ENCODE results near the gene MYOZ3. TPM values are rescaled to one million over a fixed set of nuclear protein-coding genes. Genes with fewer than 3 reads are reported as not detected.

Gene MYOZ3
- total and polyA plus RNA-seq, 2 donors (not counting 1 experiment from before 2014, with no cell fraction given) = 0.04 TPM; not detected in 1

GRCh38 chr5:150661821-150662596 lies 958 bp downstream of the MYOZ3 start:
- Mint-ChIP-seq H3K27ac (no peak overlapping the region), H3K4me1 (peaks cover 8% of the 10 kb centered on the region), H3K9me3 (ENCODE audit: insufficient read depth) (no peaks in the 10 kb centered on the region), H3K4me3 (no peak overlapping the region), H3K27me3 (peaks cover 19% of the 10 kb centered on the region)
- ATAC-seq (ENCODE audit: low read depth) = no peak
- H3K36me3 ChIP-seq (replicated peaks in 1 of 2; ENCODE audit: control extremely low read depth in 1 of 2, control insufficient read depth in 1 of 2, extremely low read depth in 1 of 2, insufficient read depth in 2 of 2, low read length in 1 of 2) = no peaks in the 10 kb centered on the region
- no peak overlapping the region for H3K4me2 ChIP-seq (replicated peaks; ENCODE audit: low read depth, low read length, poor library complexity, severe bottlenecking)
- CTCF ChIA-PET = interaction anchor here (1.0 to 1.5 kb wide), 2 partner anchors 39 to 102 kb away, joined by 3 to 5 read pairs; partner anchors contain the start of gene RBM22
- no peaks in the 10 kb centered on the region for H3K9me3 ChIP-seq (ENCODE audit: control extremely low read depth in 1 of 3, control insufficient read depth in 2 of 3, insufficient read depth in 1 of 3, low read length in 2 of 3)
- no peaks in the 10 kb centered on the region for H3K79me2 ChIP-seq (ENCODE audit: control insufficient read depth, insufficient read depth, low read length)
- H2AFZ ChIP-seq (ENCODE audit: insufficient read depth, low read depth, low read length, poor library complexity, severe bottlenecking) = no peak overlapping the region
- DNase-seq = no peak
- peaks cover 4 to 8% of the 10 kb centered on the region in 2 donors for H3K4me1 ChIP-seq (ENCODE audit: control insufficient read depth in 2 of 2, insufficient read depth in 2 of 2, low read length in 2 of 2)
- H4K20me1 ChIP-seq (ENCODE audit: control insufficient read depth, insufficient read depth, low read length, poor library complexity, severe bottlenecking) = no peaks in the 10 kb centered on the region
- no peak overlapping the region for H3K9ac ChIP-seq (ENCODE audit: low read length)
- peaks cover 0 to 12% (median 0%) of the 10 kb centered on the region in 4 experiments for H3K27me3 ChIP-seq (replicated peaks in 1 of 4; ENCODE audit: control extremely low read depth in 1 of 4, control insufficient read depth in 3 of 4, insufficient read depth in 4 of 4, low read length in 3 of 4)
- H3K27ac ChIP-seq (ENCODE audit: low read length in 2 of 2) = no peak overlapping the region
- POLR2A ChIA-PET = interaction anchor here (0.6 kb wide), 1 partner anchor 704 kb away, joined by 4 read pairs; no protein-coding TSS in a partner anchor
- no peak overlapping the region for H3K4me3 ChIP-seq (ENCODE audit: control extremely low read depth in 1 of 5, extremely low read depth in 1 of 5, insufficient read depth in 1 of 5, low read depth in 2 of 5, low read length in 4 of 5)
- no peak for TF ChIP-seq EZH2 (IDR thresholded peaks at IDR 0.05; ENCODE audit: borderline replicate concordance, insufficient read depth, low read depth, low read length, poor library complexity, severe bottlenecking)
- TF ChIP-seq, protein P1, sequence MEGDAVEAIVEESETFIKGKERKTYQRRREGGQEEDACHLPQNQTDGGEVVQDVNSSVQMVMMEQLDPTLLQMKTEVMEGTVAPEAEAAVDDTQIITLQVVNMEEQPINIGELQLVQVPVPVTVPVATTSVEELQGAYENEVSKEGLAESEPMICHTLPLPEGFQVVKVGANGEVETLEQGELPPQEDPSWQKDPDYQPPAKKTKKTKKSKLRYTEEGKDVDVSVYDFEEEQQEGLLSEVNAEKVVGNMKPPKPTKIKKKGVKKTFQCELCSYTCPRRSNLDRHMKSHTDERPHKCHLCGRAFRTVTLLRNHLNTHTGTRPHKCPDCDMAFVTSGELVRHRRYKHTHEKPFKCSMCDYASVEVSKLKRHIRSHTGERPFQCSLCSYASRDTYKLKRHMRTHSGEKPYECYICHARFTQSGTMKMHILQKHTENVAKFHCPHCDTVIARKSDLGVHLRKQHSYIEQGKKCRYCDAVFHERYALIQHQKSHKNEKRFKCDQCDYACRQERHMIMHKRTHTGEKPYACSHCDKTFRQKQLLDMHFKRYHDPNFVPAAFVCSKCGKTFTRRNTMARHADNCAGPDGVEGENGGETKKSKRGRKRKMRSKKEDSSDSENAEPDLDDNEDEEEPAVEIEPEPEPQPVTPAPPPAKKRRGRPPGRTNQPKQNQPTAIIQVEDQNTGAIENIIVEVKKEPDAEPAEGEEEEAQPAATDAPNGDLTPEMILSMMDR (IDR thresholded peaks at IDR 0.05) = no peak
- intact Hi-C loops (cut with micrococcal nuclease) = no loop called here
- 94% methylated on average over 6 of the region's 10 CpGs for WGBS (ENCODE audit: insufficient coverage)

All from B cell (primary cell).